Lung (tissue), 12 donors: ENCODE data around the gene TRIOBP. TPM values are rescaled to one million over a fixed set of nuclear protein-coding genes. Genes with fewer than 3 reads are reported as not detected.

Experiments
- ATAC-seq: fragments of 200-7000 bp; cut with Tn5 transposase; one replicate; pipeline ENCODE4 v1.9.1; 2020; ENCODE audit warnings: moderate number of reproducible peaks; ENCODE audit not compliant: insufficient read depth, low FRiP score
- DNase-seq, 3 donors: peaks; one replicate each; pipeline ENCODE4 v3.0.0-alpha.2; 2013 to 2017
- H3K27ac ChIP-seq, 2 donors: one replicate each; pipeline ENCODE4 v1.5.1; 2013; ENCODE audit warnings: mild to moderate bottlenecking in 2 of 2, moderate library complexity in 2 of 2, control low read depth in 1 of 2, inconsistent platforms in 1 of 2, low read depth in 1 of 2, low read length in 1 of 2
- H3K27me3 ChIP-seq, 3 donors: one replicate each; pipeline ENCODE4 v1.5.1; 2013; ENCODE audit warnings: low read length in 2 of 3; ENCODE audit not compliant: control insufficient read depth in 3 of 3, insufficient read depth in 3 of 3
- H3K36me3 ChIP-seq, 4 donors: one replicate each; pipeline ENCODE4 v1.5.1; 2013; ENCODE audit warnings: low read length in 4 of 4, mild to moderate bottlenecking in 1 of 4, moderate library complexity in 1 of 4; ENCODE audit not compliant: control insufficient read depth in 4 of 4, insufficient read depth in 4 of 4
- H3K4me1 ChIP-seq, 5 donors: one replicate each; pipeline ENCODE4 v1.5.1; 2013; ENCODE audit warnings: low read length in 5 of 5, mild to moderate bottlenecking in 2 of 5, moderate library complexity in 1 of 5; ENCODE audit not compliant: control insufficient read depth in 5 of 5, insufficient read depth in 5 of 5
- H3K4me3 ChIP-seq: one replicate; pipeline ENCODE4 v1.5.1; 2013; ENCODE audit warnings: mild to moderate bottlenecking, control low read depth, moderate library complexity
- H3K9ac ChIP-seq, 2 donors: one replicate each; pipeline ENCODE4 v1.5.1; 2013; ENCODE audit warnings: low read length in 2 of 2, control low read depth in 1 of 2; ENCODE audit not compliant: insufficient read depth in 1 of 2
- H3K9me3 ChIP-seq, 4 donors: one replicate each; pipeline ENCODE4 v1.5.1; 2013; ENCODE audit warnings: low read length in 3 of 4, mild to moderate bottlenecking in 1 of 4, moderate library complexity in 1 of 4; ENCODE audit not compliant: control insufficient read depth in 4 of 4, insufficient read depth in 3 of 4
- CTCF ChIP-seq: IDR thresholded peaks from 2 replicates; pipeline ENCODE4 v1.5.1; 2012; ENCODE audit warnings: mild to moderate bottlenecking; ENCODE audit errors: control extremely low read depth, extremely low read depth
- WGBS, 2 donors: extraction: QIAGEN DNeasy Blood & Tissue Kit; methylation state at CpG; one replicate each; pipeline ENCODE4 v1.1.7; 2013; 5-methylcytosine and 5-hydroxymethylcytosine counted together
- polyA plus RNA-seq, 2 donors: library from polyadenylated mRNA; stranded (reverse); fragments of 200-250 nt; gene quantifications; one replicate each; pipeline ENCODE4 v1.2.1, GENCODE V29; 2013
- total RNA-seq, 2 donors: library from RNA; depleted of rRNA in 1 of 2; stranded (reverse); fragments of >200 nt in 1 of 2; gene quantifications; one replicate each; pipeline ENCODE4 v1.2.1, GENCODE V29; 2014 to 2021
- donor health status: control.
- donor health status: control.
- donor health status: Bipolar disorder and iron deficiency.
- donor health status: healthy.
- donor health status: DM: yes; HTN: yes; CAD: no.

TRIOBP gene
- total and polyA plus RNA-seq, 4 donors: 37.1 to 105 (median 85.0) TPM

GRCh38 chr22:37740455-37741311 lies 43.8 kb downstream of the TRIOBP start:
- no peaks in the 10 kb centered on the region for H3K36me3 ChIP-seq
- H3K27me3 ChIP-seq: no peaks in the 10 kb centered on the region
- H3K4me1 ChIP-seq: peaks cover 0 to 43% (median 15%) of the 10 kb centered on the region in 5 donors
- no peak overlapping the region for H3K9ac ChIP-seq
- no peak for TF ChIP-seq CTCF
- peak in 1 of 3 donors; percentile 31 for DNase-seq
- WGBS, 2 donors: 62 to 64% methylated on average over 20 to 22 of the region's 22 CpGs
- no peak overlapping the region for H3K4me3 ChIP-seq
- no peaks in the 10 kb centered on the region for H3K9me3 ChIP-seq
- H3K27ac ChIP-seq: peak overlapping the region in 1 of 2 donors; percentile 32
- no peak for ATAC-seq

GRCh38 chr22:37741312-37741795 lies 44.5 kb downstream of the TRIOBP start:
- Histone ChIP-seq H3K9me3 (no peaks in the 10 kb centered on the region), H3K27ac (peak overlapping the region in 1 of 2 donors; percentile 32), H3K9ac (no peak overlapping the region), H3K4me1 (peaks cover 0 to 43% (median 15%) of the 10 kb centered on the region in 5 donors), H3K4me3 (no peak overlapping the region), H3K27me3 (no peaks in the 10 kb centered on the region), H3K36me3 (no peaks in the 10 kb centered on the region)
- DNase-seq: peak; percentile 98 to 99 (median 99)
- 26 to 39% methylated on average over 9 of the region's 9 CpGs for WGBS, 2 donors
- ATAC-seq: no peak
- TF ChIP-seq CTCF: no peak

- WGBS, 2 donors: 67 to 69% methylated on average over 16 of the region's 16 CpGs
- Histone ChIP-seq H3K4me1 (peaks cover 0 to 52% (median 19%) of the 10 kb centered on the region in 5 donors), H3K9ac (peak overlapping the region in 1 of 2 donors; percentile 54), H3K4me3 (no peak overlapping the region), H3K27ac (peak overlapping the region in 1 of 2 donors; percentile 26), H3K36me3 (no peaks in the 10 kb centered on the region), H3K9me3 (no peaks in the 10 kb centered on the region), H3K27me3 (no peaks in the 10 kb centered on the region)
- TF ChIP-seq CTCF: no peak
- ATAC-seq: no peak
- DNase-seq: no peak
Observed at GRCh38 chr22:37742376-37743171, 45.7 kb downstream of the TRIOBP start.
